Measurements from ENCODE around the gene RIPOR1.
A peak's percentile ranks its signal among the peaks of the same experiment; 100 is the strongest.

Gene RIPOR1

GRCh38 chr16:67539271-67539670 is 10.6 kb downstream of the RIPOR1 start:
- DNase-seq = no peak

GRCh38 chr16:67539691-67540635 is 11.3 kb downstream of the RIPOR1 start:
- no peak for DNase-seq

GRCh38 chr16:67540756-67541155 is 12.1 kb downstream of the RIPOR1 start:
- no peak for DNase-seq

GRCh38 chr16:67541391-67542263 is 13.0 kb downstream of the RIPOR1 start:
- DNase-seq = no peak

GRCh38 chr16:67542464-67542863 is 13.8 kb downstream of the RIPOR1 start:
- peak; percentile 69 for DNase-seq

GRCh38 chr16:67543036-67543435 is 14.4 kb downstream of the RIPOR1 start:
- no peak for DNase-seq

- DNase-seq = no peak
These were observed 15.0 kb downstream of the RIPOR1 start for GRCh38 chr16:67543582-67543981.

- no peak for DNase-seq
These were observed 15.8 kb downstream of the RIPOR1 start for GRCh38 chr16:67544329-67544841.

- no peak for DNase-seq
These were observed 16.4 kb downstream of the RIPOR1 start for GRCh38 chr16:67544844-67545664.

- DNase-seq = no peak
These were observed 17.0 kb downstream of the RIPOR1 start for GRCh38 chr16:67545665-67546024.

GRCh38 chr16:67546091-67546501 is 17.5 kb downstream of the RIPOR1 start:
- no peak for DNase-seq

GRCh38 chr16:67546761-67547422 is 18.3 kb downstream of the RIPOR1 start:
- peak; percentile 79 for DNase-seq

- DNase-seq = peak; percentile 47
These were observed 19.0 kb downstream of the RIPOR1 start for GRCh38 chr16:67547423-67548264.

- DNase-seq = no peak
These were observed 19.9 kb downstream of the RIPOR1 start for GRCh38 chr16:67548265-67549126.

GRCh38 chr16:67549240-67549639 is 20.6 kb downstream of the RIPOR1 start:
- DNase-seq = no peak

GRCh38 chr16:67549936-67550335 is 21.3 kb downstream of the RIPOR1 start:
- no peak for DNase-seq

- no peak for DNase-seq
These were observed 22.5 kb downstream of the RIPOR1 start for GRCh38 chr16:67551091-67551490.

GRCh38 chr16:67551972-67552371 is 23.3 kb downstream of the RIPOR1 start:
- DNase-seq = no peak

- DNase-seq = no peak
These were observed 23.8 kb downstream of the RIPOR1 start for GRCh38 chr16:67552476-67552875.

- DNase-seq = no peak
These were observed 27.2 kb downstream of the RIPOR1 start for GRCh38 chr16:67555795-67556212.
